ENCODE results near the gene HIRIP3. TPM values are rescaled to one million over a fixed set of nuclear protein-coding genes. Genes with fewer than 3 reads are reported as not detected.
A peak's percentile ranks its signal among the peaks of the same experiment; 100 is the strongest.

HIRIP3 gene
- total and polyA plus RNA-seq, 2 of the 13 experiments (the other 11 are each of a cell fraction or from before 2014, with no cell fraction given), result 12.6 to 17.2 TPM

DNA sequence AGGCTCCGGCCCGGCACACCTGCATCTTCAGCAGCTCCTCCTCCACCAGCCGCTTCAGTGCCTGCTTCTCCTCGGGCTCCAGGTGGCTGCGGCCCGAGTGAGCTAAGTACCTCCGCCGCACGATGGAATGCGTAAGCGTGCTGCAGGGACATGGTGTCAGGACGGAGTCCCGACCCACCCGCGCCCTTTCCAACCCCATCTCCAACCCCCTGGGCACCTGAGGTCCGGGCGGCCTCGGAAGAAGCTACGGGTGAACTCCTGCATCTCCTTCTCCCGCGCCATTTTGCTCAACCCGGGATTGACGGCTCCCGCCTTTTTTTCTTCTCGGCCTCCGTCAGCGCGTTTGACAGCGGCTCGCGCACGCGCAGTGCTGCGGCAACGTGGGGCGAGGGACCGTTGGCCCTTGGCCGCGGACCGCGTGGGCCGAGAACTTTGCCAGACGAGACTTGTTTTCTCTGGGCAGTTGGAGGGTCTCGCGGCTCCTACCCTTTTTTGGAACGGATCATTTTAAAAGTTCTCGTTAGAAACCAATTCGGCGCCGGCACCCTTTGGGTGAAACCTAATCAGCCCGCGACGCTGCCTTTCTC lies at the start of gene HIRIP3 (continued):
- TF ChIP-seq ZNF589 (CRISPR knock-in tag; conservative IDR thresholded peaks at IDR 0.05), result peak; percentile 60; the same call in 1 of the 2 replicates
- TF ChIP-seq ZNF556 (CRISPR knock-in tag; IDR thresholded peaks at IDR 0.05; ENCODE audit: borderline replicate concordance), result no peak
- TF ChIP-seq ZNF780A (CRISPR knock-in tag; IDR thresholded peaks at IDR 0.05), result 0 out of 2 replicates have a peak, but pooled peaks have one; percentile 40
- peak; percentile 30 for TF ChIP-seq POLR2AphosphoS5 (IDR thresholded peaks at IDR 0.05; ENCODE audit: low read depth, low read length)
- TF ChIP-seq FOXJ3 (CRISPR knock-in tag; IDR thresholded peaks at IDR 0.05; ENCODE audit: borderline replicate concordance), result peak; percentile 67
- TF ChIP-seq ZNF7 (CRISPR knock-in tag; IDR thresholded peaks at IDR 0.05), result no peak
- TF ChIP-seq ATF6 (CRISPR knock-in tag; conservative IDR thresholded peaks at IDR 0.05), result 0 out of 2 replicates have a peak, but pooled peaks have one; percentile 9
- peak; percentile 78 for TF ChIP-seq ZNF883 (CRISPR knock-in tag; IDR thresholded peaks at IDR 0.05; ENCODE audit: not compliant biosample characterization)
- TF ChIP-seq NRL (CRISPR knock-in tag; IDR thresholded peaks at IDR 0.05; ENCODE audit: borderline replicate concordance), result no peak; the same call in 1 of the 2 replicates
- TF ChIP-seq, protein P1, sequence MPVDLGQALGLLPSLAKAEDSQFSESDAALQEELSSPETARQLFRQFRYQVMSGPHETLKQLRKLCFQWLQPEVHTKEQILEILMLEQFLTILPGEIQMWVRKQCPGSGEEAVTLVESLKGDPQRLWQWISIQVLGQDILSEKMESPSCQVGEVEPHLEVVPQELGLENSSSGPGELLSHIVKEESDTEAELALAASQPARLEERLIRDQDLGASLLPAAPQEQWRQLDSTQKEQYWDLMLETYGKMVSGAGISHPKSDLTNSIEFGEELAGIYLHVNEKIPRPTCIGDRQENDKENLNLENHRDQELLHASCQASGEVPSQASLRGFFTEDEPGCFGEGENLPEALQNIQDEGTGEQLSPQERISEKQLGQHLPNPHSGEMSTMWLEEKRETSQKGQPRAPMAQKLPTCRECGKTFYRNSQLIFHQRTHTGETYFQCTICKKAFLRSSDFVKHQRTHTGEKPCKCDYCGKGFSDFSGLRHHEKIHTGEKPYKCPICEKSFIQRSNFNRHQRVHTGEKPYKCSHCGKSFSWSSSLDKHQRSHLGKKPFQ (CRISPR knock-in tag; IDR thresholded peaks at IDR 0.05; ENCODE audit: insufficient replicate concordance), result no peak
- no peak for TF ChIP-seq DR1 (CRISPR knock-in tag; IDR thresholded peaks at IDR 0.05)
- TF ChIP-seq TCF7 (IDR thresholded peaks at IDR 0.05; ENCODE audit: low read depth), result no peak
- TF ChIP-seq, protein P2, sequence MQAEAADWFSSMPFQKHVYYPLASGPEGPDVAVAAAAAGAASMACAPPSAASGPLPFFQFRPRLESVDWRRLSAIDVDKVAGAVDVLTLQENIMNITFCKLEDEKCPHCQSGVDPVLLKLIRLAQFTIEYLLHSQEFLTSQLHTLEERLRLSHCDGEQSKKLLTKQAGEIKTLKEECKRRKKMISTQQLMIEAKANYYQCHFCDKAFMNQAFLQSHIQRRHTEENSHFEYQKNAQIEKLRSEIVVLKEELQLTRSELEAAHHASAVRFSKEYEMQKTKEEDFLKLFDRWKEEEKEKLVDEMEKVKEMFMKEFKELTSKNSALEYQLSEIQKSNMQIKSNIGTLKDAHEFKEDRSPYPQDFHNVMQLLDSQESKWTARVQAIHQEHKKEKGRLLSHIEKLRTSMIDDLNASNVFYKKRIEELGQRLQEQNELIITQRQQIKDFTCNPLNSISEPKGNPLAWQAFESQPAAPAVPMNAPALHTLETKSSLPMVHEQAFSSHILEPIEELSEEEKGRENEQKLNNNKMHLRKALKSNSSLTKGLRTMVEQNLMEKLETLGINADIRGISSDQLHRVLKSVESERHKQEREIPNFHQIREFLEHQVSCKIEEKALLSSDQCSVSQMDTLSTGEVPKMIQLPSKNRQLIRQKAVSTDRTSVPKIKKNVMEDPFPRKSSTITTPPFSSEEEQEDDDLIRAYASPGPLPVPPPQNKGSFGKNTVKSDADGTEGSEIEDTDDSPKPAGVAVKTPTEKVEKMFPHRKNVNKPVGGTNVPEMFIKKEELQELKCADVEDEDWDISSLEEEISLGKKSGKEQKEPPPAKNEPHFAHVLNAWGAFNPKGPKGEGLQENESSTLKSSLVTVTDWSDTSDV (CRISPR knock-in tag; IDR thresholded peaks at IDR 0.05), result no peak
- TF ChIP-seq ZNF329 (CRISPR knock-in tag; IDR thresholded peaks at IDR 0.05; ENCODE audit: low read depth), result no peak
- no peak for TF ChIP-seq ATM (IDR thresholded peaks at IDR 0.05; ENCODE audit: borderline replicate concordance)
- peak; percentile 57; the same call in 1 of the 2 replicates for TF ChIP-seq NFKB2 (CRISPR knock-in tag; IDR thresholded peaks at IDR 0.05; ENCODE audit: borderline replicate concordance)
- peak; percentile 95; the same call in 1 of the 2 replicates for TF ChIP-seq ZNF737 (CRISPR knock-in tag; IDR thresholded peaks at IDR 0.05; ENCODE audit: borderline replicate concordance)
- TF ChIP-seq KDM5B (CRISPR knock-in tag; IDR thresholded peaks at IDR 0.05; ENCODE audit: borderline replicate concordance), result peak; percentile 75; the same call in 1 of the 2 replicates
- TF ChIP-seq ZNF280D (CRISPR knock-in tag; IDR thresholded peaks at IDR 0.05), result no peak; the same call in 1 of the 2 replicates
- no peak for TF ChIP-seq TCF7L2 (IDR thresholded peaks at IDR 0.05; ENCODE audit: low read depth, low read length)

All from HepG2 (cell line).